ENCODE data around the gene ZMYND8. TPM values are rescaled to one million over a fixed set of nuclear protein-coding genes. Genes with fewer than 3 reads are reported as not detected.

ZMYND8 gene
- total RNA-seq = 10 to 100 TPM; 21.7 to 46.4 (median 28.9) TPM
- 10 to 100 TPM; 11.3 to 11.9 TPM for polyA plus RNA-seq
- long read RNA-seq, donor 1, partial matches to known transcripts = 16 of 21 reads
- long read RNA-seq, donor 1, other reads (novel, unspliced or antisense) = 5 of 21 reads
- long read RNA-seq, donor 2, partial matches to known transcripts = 61 of 83 reads
- long read RNA-seq, donor 2, other reads (novel, unspliced or antisense) = 21 of 83 reads
- long read RNA-seq, donor 3, full-length matches to known transcripts = 2 of 37 reads
- long read RNA-seq, donor 3, partial matches to known transcripts = 26 of 37 reads
- long read RNA-seq, donor 3, other reads (novel, unspliced or antisense) = 9 of 37 reads

DNA sequence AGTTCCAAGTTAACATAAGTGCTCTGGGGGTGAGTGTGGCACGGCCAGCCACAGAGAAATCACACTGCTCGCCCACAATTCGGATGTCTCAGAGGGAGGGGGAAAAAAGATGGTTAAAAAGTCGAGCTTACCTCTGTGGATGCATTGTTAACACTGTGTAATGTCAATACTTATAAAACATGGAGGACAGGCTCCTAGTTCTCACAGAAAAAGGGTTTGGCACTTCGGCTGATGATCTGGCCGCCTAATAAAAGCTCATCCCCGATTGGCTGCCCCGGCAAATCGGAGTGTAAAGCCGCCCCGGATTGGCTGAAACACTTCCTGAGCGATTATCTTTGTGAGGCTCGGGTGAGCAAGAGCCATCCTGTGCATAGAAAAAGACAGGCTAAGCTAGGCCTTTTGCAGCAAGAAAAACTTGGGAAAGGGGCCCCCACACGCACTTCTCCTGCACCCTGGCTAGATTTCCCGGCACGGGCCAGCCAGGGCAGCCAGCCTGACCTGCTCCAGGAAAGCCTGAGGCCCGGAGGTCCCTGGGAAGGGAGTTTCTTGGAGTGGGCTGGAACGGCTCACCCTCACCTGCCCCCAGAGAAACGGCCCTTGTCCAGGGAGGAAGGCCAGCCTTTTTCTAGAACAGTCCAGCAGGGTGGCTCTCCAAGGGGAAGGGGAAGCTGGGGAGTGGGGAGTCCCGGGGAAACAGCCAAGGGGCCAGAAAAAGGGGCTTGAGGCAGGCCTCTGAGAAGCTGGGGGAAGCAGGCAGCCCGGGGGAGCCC, at the start of gene ZMYND8:
Gene ZMYND8 (minus strand): TSS at position 174 of the 770 bp plus-strand sequence. CDS start 29 bp downstream, at position 145.
- H3K9me3 ChIP-seq = no peaks in the 10 kb centered on the region
- H3K36me3 ChIP-seq = no peaks in the 10 kb centered on the region
- no peaks in the 10 kb centered on the region for H3K27me3 ChIP-seq
- ATAC-seq (peak; percentile 40 to 63 (median 57)), DNase-seq (peak; percentile 86 to 91 (median 89))
- TF ChIP-seq POLR2A (IDR thresholded peaks at IDR 0.05) = peak in 1 of 2 donors; percentile 63
- TF ChIP-seq, protein P1, sequence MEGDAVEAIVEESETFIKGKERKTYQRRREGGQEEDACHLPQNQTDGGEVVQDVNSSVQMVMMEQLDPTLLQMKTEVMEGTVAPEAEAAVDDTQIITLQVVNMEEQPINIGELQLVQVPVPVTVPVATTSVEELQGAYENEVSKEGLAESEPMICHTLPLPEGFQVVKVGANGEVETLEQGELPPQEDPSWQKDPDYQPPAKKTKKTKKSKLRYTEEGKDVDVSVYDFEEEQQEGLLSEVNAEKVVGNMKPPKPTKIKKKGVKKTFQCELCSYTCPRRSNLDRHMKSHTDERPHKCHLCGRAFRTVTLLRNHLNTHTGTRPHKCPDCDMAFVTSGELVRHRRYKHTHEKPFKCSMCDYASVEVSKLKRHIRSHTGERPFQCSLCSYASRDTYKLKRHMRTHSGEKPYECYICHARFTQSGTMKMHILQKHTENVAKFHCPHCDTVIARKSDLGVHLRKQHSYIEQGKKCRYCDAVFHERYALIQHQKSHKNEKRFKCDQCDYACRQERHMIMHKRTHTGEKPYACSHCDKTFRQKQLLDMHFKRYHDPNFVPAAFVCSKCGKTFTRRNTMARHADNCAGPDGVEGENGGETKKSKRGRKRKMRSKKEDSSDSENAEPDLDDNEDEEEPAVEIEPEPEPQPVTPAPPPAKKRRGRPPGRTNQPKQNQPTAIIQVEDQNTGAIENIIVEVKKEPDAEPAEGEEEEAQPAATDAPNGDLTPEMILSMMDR (IDR thresholded peaks at IDR 0.05) = no peak
- H3K4me3 ChIP-seq = peak within 1 kb of the TSS in 7 of 12 donors; percentile 4 to 47 (median 25)
- peak within 1 kb of the TSS; percentile 94 to 99 (median 98) for H3K27ac ChIP-seq
- 6 to 11% (median 8%) methylated on average over 21 of the region's 21 CpGs for WGBS, 4 donors
- H3K4me1 ChIP-seq = peaks cover 35 to 100% (median 98%) of the 10 kb centered on the region in 12 donors
- intact Hi-C loops (cut with DNase I) = loop anchor here in 1 of 10 donors (5.0 kb wide), 1 partner anchor 84 kb away; no protein-coding TSS in a partner anchor

DNA sequence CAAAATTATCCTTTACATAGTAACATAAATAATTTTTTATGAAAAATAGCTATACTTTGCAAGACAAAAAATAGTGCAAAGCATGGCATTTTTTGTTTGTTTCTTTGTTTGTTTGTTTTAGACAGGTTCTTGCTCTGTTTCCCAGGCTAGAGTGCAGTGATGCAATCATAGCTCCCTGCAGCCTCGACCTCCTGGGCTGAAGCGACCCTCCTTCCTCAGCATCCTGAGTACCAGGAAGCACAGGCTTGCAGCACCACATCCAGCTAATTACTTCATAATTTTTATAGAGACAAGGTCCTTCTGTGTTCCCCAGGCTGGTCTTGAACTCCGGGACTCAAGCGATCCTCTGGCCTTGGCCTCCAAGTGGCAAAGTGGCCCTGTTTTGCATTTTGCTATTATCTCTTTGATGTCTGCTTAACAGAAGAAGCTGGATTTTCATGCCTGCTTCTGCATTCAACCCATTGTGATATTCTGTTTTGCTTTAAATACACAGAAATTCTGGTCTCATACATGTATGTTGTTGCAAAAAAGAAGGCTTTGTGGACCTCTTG, 49.4 kb upstream of the ZMYND8 start:
- Histone ChIP-seq H3K27me3 (no peaks in the 10 kb centered on the region), H3K4me3 (no peak overlapping the region), H3K27ac (no peak overlapping the region), H3K36me3 (no peaks in the 10 kb centered on the region), H3K9me3 (no peaks in the 10 kb centered on the region), H3K4me1 (peaks cover 0 to 9% (median 4%) of the 10 kb centered on the region in 12 donors)
- intact Hi-C loops (cut with DNase I) = no loop called here
- DNase-seq (no peak), ATAC-seq (no peak)
- WGBS, 4 donors = 64 to 74% (median 73%) methylated on average over 4 of the region's 4 CpGs
- no peak for TF ChIP-seq POLR2A (IDR thresholded peaks at IDR 0.05)
- TF ChIP-seq, protein P1 (IDR thresholded peaks at IDR 0.05) = no peak

DNA sequence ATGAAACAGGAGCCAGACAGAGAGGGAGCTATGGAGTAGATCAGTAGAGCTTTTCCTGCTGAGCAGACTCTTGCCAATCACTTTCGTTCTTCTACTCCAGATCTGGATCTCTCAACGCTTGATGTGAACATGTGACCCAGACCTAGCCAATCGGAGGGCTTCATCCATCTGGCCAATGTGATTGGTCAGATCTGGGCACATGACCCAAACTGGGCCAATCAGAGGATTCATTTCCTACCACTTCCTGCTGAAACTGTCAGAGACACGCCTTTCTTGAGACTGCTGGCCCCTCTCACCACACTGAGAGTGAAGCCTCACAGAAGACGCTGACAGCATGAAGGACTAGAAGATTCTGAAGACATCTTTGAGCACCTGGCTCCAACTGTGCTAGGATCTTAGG, 44.2 kb upstream of the ZMYND8 start:
- no peaks in the 10 kb centered on the region for H3K36me3 ChIP-seq
- peaks cover 0 to 13% (median 1%) of the 10 kb centered on the region in 12 donors for H3K4me1 ChIP-seq
- H3K27ac ChIP-seq = no peak overlapping the region
- intact Hi-C loops (cut with DNase I) = no loop called here
- TF ChIP-seq POLR2A (IDR thresholded peaks at IDR 0.05) = no peak
- TF ChIP-seq, protein P1 (IDR thresholded peaks at IDR 0.05) = no peak
- ATAC-seq (no peak), DNase-seq (no peak)
- no peaks in the 10 kb centered on the region for H3K9me3 ChIP-seq
- H3K27me3 ChIP-seq = no peaks in the 10 kb centered on the region
- 92 to 98% (median 94%) methylated on average over 5 of the region's 5 CpGs for WGBS, 4 donors
- no peak overlapping the region for H3K4me3 ChIP-seq

All from heart left ventricle (tissue), 16 donors.